GM21526 (cell line): ENCODE data around the gene CST4.
"Not testable (repeated sequence)": the region's sequence is repeated elsewhere in the genome, so short reads cannot be mapped to it uniquely, and the experiment has no call there.

Source experiments
- ATAC-seq: cut with Tn5 transposase; IDR thresholded peaks from one replicate; pipeline ENCODE4 v1.9.1; 2021; ENCODE audit warnings: moderate library complexity; ENCODE audit not compliant: unreplicated experiment, low FRiP score

CST4 gene

GRCh38 chr20:23645575-23645974 is 43.3 kb downstream of the CST4 start:
- ATAC-seq, result no peak

- no peak for ATAC-seq
Measured at GRCh38 chr20:23644164-23644563, 44.7 kb downstream of the CST4 start.

- no peak for ATAC-seq
Measured at GRCh38 chr20:23643659-23644058, 45.2 kb downstream of the CST4 start.

- no peak for ATAC-seq
Measured at GRCh38 chr20:23641936-23642751, 46.7 kb downstream of the CST4 start.

GRCh38 chr20:23640671-23641667 is 47.9 kb downstream of the CST4 start:
- no peak for ATAC-seq

GRCh38 chr20:23640018-23640601 is 48.7 kb downstream of the CST4 start:
- ATAC-seq, result no peak

- no peak for ATAC-seq
Measured at GRCh38 chr20:23639490-23639958, 49.3 kb downstream of the CST4 start.

- no peak for ATAC-seq
Measured at GRCh38 chr20:23638309-23638708, 50.5 kb downstream of the CST4 start.

- peak; percentile 58 for ATAC-seq
Measured at GRCh38 chr20:23637282-23638221, 51.3 kb downstream of the CST4 start, which contains the start of gene CST3. TSS of gene CST3 (minus strand) at chr20:23637955. CDS start at chr20:23637862, 93 bp downstream.

GRCh38 chr20:23636908-23637281 is 51.9 kb downstream of the CST4 start:
- ATAC-seq, result no peak

- no peak for ATAC-seq
Measured at GRCh38 chr20:23636182-23636907, 52.5 kb downstream of the CST4 start.

- not testable (repeated sequence) for ATAC-seq
Measured at GRCh38 chr20:23635768-23636090, 53.1 kb downstream of the CST4 start.
